H1 (cell line): ENCODE data around the gene FTCDNL1. TPM values are rescaled to one million over a fixed set of nuclear protein-coding genes. Genes with fewer than 3 reads are reported as not detected.

Experiments used
- CTCF ChIP-seq, 3 experiments: IDR thresholded peaks; 1 replicate in 2 of 3; 2 replicates in 1 of 3; pipeline versions ENCODE4 v1.5.1 to v1.6.1; 2011; ENCODE audit warnings: low read length in 3 of 3, mild to moderate bottlenecking in 3 of 3, inconsistent platforms in 2 of 3, low read depth in 1 of 3, moderate library complexity in 1 of 3; ENCODE audit not compliant: insufficient read depth in 1 of 3; ENCODE audit errors: control extremely low read depth in 1 of 3
- E2F6 ChIP-seq: IDR thresholded peaks from 2 replicates; pipeline ENCODE4 v1.6.1; 2012; ENCODE audit warnings: inconsistent platforms
- polyA plus RNA-seq, 7 experiments: library from polyadenylated mRNA; depleted of rRNA in 3 of 7; stranded (reverse) in 5 of 7; unstranded in 2 of 7; fragments of >200 nt in 5 of 7; fragments of 200-250 nt in 2 of 7; gene quantifications; 1 replicate in 5 of 7; 2 replicates in 1 of 7; 4 replicates in 1 of 7; pipeline versions ENCODE4 v1.2.1 to v1.2.3, GENCODE V29; 2011 to 2013; ENCODE audit warnings: missing spikeins in 2 of 7, mixed read lengths in 2 of 7
- total RNA-seq: library from RNA; stranded (reverse); fragmentation: NEBNext Ultra II Directional; extraction: Animal tissue kit (Norgen Biotek cat#: 25700); gene quantifications from 2 replicates; pipeline ENCODE4 v1.2.1, GENCODE V29; 2021

Gene FTCDNL1
- total and polyA plus RNA-seq, 2 of the 8 experiments (the other 6 are each of a cell fraction or from before 2014, with no cell fraction given): 0.41 to 0.97 TPM

GRCh38 chr2:199836943-199837342, 14.0 kb downstream of the FTCDNL1 start (continued):
- TF ChIP-seq CTCF (IDR thresholded peaks at IDR 0.05; ENCODE audit: control extremely low read depth in 1 of 3, insufficient read depth in 1 of 3, low read depth in 1 of 3, low read length in 3 of 3): no peak
- TF ChIP-seq E2F6: no peak
